HepG2 (cell line): Measurements from ENCODE around the gene NOVA2. TPM values are rescaled to one million over a fixed set of nuclear protein-coding genes. Genes with fewer than 3 reads are reported as not detected.

Experiments used
- CBX1 ChIP-seq: IDR thresholded peaks from one replicate; pipeline ENCODE4 v1.6.1; 2016; ENCODE audit warnings: antibody characterized with exemption, low read depth
- CC2D1A ChIP-seq: sonication (generic); formaldehyde crosslinking; IDR thresholded peaks from 2 replicates; pipeline ENCODE4 v1.8.1; 2023; ENCODE audit warnings: mild to moderate bottlenecking, missing genetic modification reagents
- CCDC6 ChIP-seq: sonication (generic); formaldehyde crosslinking; IDR thresholded peaks from 2 replicates; pipeline ENCODE4 v1.8.1; 2022; ENCODE audit warnings: mild to moderate bottlenecking, missing genetic modification reagents, moderate library complexity
- GTF3A ChIP-seq: sonication (generic); formaldehyde crosslinking; conservative IDR thresholded peaks from 2 replicates; pipeline ENCODE4 v1.4.0; 2020; ENCODE audit warnings: mild to moderate bottlenecking, missing genetic modification reagents
- NCOA5 ChIP-seq: sonication (generic); formaldehyde crosslinking; IDR thresholded peaks from 2 replicates; pipeline ENCODE4 v1.4.0; 2020; ENCODE audit warnings: missing genetic modification reagents
- NONO ChIP-seq, 2 experiments: fragments of 450-650 bp in 1 of 2; sonication (generic) in 1 of 2; formaldehyde crosslinking in 1 of 2; IDR thresholded peaks in 1 of 2; conservative IDR thresholded peaks in 1 of 2; 2 replicates each; pipeline versions ENCODE4 v1.6.1 to v1.8.0; 2017 to 2022; ENCODE audit warnings: mild to moderate bottlenecking in 1 of 2, missing genetic modification reagents in 1 of 2, moderate library complexity in 1 of 2
- RARA ChIP-seq: IDR thresholded peaks from 2 replicates; pipeline ENCODE4 v1.6.1; 2016; ENCODE audit warnings: missing genetic modification reagents, missing compliant biosample characterization
- TARDBP ChIP-seq: sonication (generic); formaldehyde crosslinking; IDR thresholded peaks from 2 replicates; pipeline ENCODE4 v1.8.0; 2022; ENCODE audit warnings: mild to moderate bottlenecking, missing genetic modification reagents
- U2AF1 ChIP-seq: fragments of 200-400 bp; formaldehyde crosslinking; optimal IDR thresholded peaks from 2 replicates; pipeline ENCODE3; 2017; ENCODE audit warnings: mild to moderate bottlenecking, low read depth, low read length
- ZBTB21 ChIP-seq: sonication (generic); formaldehyde crosslinking; IDR thresholded peaks from 2 replicates; pipeline ENCODE4 v1.4.0; 2020; ENCODE audit warnings: missing genetic modification reagents
- ZFP1 ChIP-seq: IDR thresholded peaks from 2 replicates; pipeline ENCODE4 v1.6.1; 2016
- ZNF143 ChIP-seq: sonication (generic); formaldehyde crosslinking; IDR thresholded peaks from 2 replicates; pipeline ENCODE4 v1.4.0; 2020; ENCODE audit warnings: missing genetic modification reagents
- ZNF235 ChIP-seq: sonication (generic); formaldehyde crosslinking; IDR thresholded peaks from 2 replicates; pipeline ENCODE4 v1.8.1; 2023; ENCODE audit warnings: mild to moderate bottlenecking, missing genetic modification reagents, borderline replicate concordance
- ZNF253 ChIP-seq: sonication (generic); formaldehyde crosslinking; IDR thresholded peaks from 2 replicates; pipeline ENCODE4 v1.8.0; 2022; ENCODE audit warnings: mild to moderate bottlenecking, missing genetic modification reagents, borderline replicate concordance
- ZNF263 ChIP-seq: sonication (generic); formaldehyde crosslinking; IDR thresholded peaks from 2 replicates; pipeline ENCODE4 v1.4.0; 2020; ENCODE audit warnings: missing genetic modification reagents
- ZNF326 ChIP-seq: sonication (generic); formaldehyde crosslinking; IDR thresholded peaks from 2 replicates; pipeline ENCODE4 v1.4.0; 2020; ENCODE audit warnings: missing genetic modification reagents, borderline replicate concordance
- ZNF432 ChIP-seq: sonication (generic); formaldehyde crosslinking; IDR thresholded peaks from 2 replicates; pipeline ENCODE4 v1.5.0; 2020; ENCODE audit warnings: missing genetic modification reagents, mild to moderate bottlenecking, borderline replicate concordance
- ZNF746 ChIP-seq: sonication (generic); formaldehyde crosslinking; IDR thresholded peaks from 2 replicates; pipeline ENCODE4 v1.8.0; 2022; ENCODE audit warnings: mild to moderate bottlenecking, missing genetic modification reagents
- ZNF749 ChIP-seq: sonication (generic); formaldehyde crosslinking; IDR thresholded peaks from 2 replicates; pipeline ENCODE4 v1.8.0; 2022; ENCODE audit warnings: mild to moderate bottlenecking, missing genetic modification reagents, moderate library complexity, borderline replicate concordance
- ZSCAN21 ChIP-seq: sonication (generic); formaldehyde crosslinking; IDR thresholded peaks from 2 replicates; pipeline ENCODE4 v1.8.0; 2022; ENCODE audit warnings: mild to moderate bottlenecking, missing genetic modification reagents, moderate library complexity, borderline replicate concordance
- polyA plus RNA-seq, 8 experiments: library from polyadenylated mRNA; depleted of rRNA in 3 of 8; stranded (reverse) in 7 of 8; unstranded in 1 of 8; fragments of >200 nt; fragmentation: Illumina TruSeq in 4 of 8; extraction: Trizol in 4 of 8; gene quantifications; 2 replicates each; pipeline versions ENCODE4 v1.2.1 to v1.2.3, GENCODE V29; 2011 to 2016; ENCODE audit warnings: low read depth in 4 of 8, missing spikeins in 1 of 8, mixed read lengths in 1 of 8; ENCODE audit not compliant: insufficient read depth in 1 of 8
- total RNA-seq, 5 experiments: library from RNA; depleted of rRNA; stranded (reverse); fragments of >200 nt; fragmentation: Illumina TruSeq; extraction: Trizol; gene quantifications; 2 replicates each; pipeline ENCODE4 v1.2.3, GENCODE V29; 2016; ENCODE audit warnings: low read depth in 1 of 5
- TF ChIP-seq, protein P1 (sequence below): sonication (generic); formaldehyde crosslinking; IDR thresholded peaks from 2 replicates; pipeline ENCODE4 v1.4.0; 2020; ENCODE audit warnings: missing genetic modification reagents, borderline replicate concordance
- TF ChIP-seq, protein P2 (sequence below): sonication (generic); formaldehyde crosslinking; IDR thresholded peaks from 2 replicates; pipeline ENCODE4 v1.5.0; 2020; ENCODE audit warnings: mild to moderate bottlenecking, missing genetic modification reagents, moderate library complexity
- TF ChIP-seq, protein P3 (sequence below): sonication (generic); formaldehyde crosslinking; IDR thresholded peaks from 2 replicates; pipeline ENCODE4 v1.4.0; 2020; ENCODE audit warnings: missing genetic modification reagents, borderline replicate concordance

NOVA2 gene
- total and polyA plus RNA-seq, 2 of the 13 experiments (the other 11 are each of a cell fraction or from before 2014, with no cell fraction given) = not detected

DNA sequence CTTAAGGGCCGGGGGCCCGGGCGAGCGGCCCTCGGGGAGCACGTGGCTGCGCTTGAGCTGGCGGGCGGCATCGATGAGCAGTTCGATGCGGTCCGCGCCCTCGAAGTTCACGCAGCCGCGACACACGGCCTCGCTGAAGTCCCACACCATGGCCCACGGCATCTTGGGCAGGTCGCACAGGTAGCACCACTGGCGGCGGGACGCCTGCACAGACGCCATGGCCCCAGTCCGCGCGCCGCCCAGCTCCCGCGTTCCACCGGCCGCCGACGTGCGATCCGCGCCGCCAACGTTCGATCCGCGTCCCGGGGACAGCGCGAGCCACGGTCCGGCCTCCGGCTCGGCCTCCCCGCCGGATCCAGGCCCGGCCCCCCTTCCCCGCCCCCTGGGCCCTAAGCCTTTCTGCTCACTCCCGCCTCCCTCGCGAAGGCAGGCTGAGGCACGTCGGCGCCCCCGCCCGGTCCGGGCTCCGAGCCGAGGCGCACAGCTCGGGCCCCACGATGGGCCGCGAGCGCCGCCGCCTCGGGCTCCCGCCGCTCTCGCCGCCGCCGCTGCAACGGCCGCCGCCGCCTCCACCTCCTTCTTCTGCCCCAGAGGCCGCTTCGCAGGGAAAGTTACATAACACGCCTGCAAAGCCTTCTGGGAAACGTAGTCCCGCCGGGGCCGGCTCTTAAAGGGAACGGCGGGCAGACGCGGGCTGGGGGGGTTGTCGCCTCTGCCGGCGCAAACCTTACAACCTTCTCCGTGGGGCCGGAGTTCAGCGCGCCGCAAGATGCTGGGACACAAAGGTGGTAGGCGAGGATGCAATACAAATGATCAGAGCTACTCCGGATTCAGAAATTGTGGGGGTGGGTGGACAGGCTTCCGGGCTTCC, 87.9 kb downstream of the NOVA2 start, which contains the start of gene IRF2BP1 (continued):
- TF ChIP-seq CBX1 (no peak), ZNF432 (CRISPR knock-in tag) (no peak), ZNF746 (CRISPR knock-in tag) (0 out of 2 replicates have a peak, but pooled peaks have one; percentile 11), ZFP1 (no peak), CCDC6 (peak; percentile 65; the same call in 1 of the 2 replicates), NONO (IDR thresholded peaks at IDR 0.05) (no peak), NONO (CRISPR knock-in tag; conservative IDR thresholded peaks at IDR 0.05) (no peak; the same call in 1 of the 2 replicates), TARDBP (CRISPR knock-in tag) (no peak; the same call in 1 of the 2 replicates), GTF3A (CRISPR knock-in tag) (no peak), CC2D1A (CRISPR knock-in tag) (no peak), ZNF253 (CRISPR knock-in tag) (no peak), ZNF143 (CRISPR knock-in tag) (peak; percentile 89), RARA (CRISPR knock-in tag) (no peak), U2AF1 (no peak), ZNF326 (CRISPR knock-in tag) (no peak), ZNF749 (CRISPR knock-in tag) (peak; percentile 33; the same call in 1 of the 2 replicates), ZSCAN21 (CRISPR knock-in tag) (peak; percentile 10; the same call in 1 of the 2 replicates), ZNF235 (CRISPR knock-in tag) (0 out of 2 replicates have a peak, but pooled peaks have one; percentile 71), ZNF263 (no peak), NCOA5 (CRISPR knock-in tag) (no peak), ZBTB21 (no peak)
- TF ChIP-seq, protein P1, sequence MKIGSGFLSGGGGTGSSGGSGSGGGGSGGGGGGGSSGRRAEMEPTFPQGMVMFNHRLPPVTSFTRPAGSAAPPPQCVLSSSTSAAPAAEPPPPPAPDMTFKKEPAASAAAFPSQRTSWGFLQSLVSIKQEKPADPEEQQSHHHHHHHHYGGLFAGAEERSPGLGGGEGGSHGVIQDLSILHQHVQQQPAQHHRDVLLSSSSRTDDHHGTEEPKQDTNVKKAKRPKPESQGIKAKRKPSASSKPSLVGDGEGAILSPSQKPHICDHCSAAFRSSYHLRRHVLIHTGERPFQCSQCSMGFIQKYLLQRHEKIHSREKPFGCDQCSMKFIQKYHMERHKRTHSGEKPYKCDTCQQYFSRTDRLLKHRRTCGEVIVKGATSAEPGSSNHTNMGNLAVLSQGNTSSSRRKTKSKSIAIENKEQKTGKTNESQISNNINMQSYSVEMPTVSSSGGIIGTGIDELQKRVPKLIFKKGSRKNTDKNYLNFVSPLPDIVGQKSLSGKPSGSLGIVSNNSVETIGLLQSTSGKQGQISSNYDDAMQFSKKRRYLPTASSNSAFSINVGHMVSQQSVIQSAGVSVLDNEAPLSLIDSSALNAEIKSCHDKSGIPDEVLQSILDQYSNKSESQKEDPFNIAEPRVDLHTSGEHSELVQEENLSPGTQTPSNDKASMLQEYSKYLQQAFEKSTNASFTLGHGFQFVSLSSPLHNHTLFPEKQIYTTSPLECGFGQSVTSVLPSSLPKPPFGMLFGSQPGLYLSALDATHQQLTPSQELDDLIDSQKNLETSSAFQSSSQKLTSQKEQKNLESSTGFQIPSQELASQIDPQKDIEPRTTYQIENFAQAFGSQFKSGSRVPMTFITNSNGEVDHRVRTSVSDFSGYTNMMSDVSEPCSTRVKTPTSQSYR (CRISPR knock-in tag) = peak; percentile 10; the same call in 1 of the 2 replicates
- TF ChIP-seq, protein P2, sequence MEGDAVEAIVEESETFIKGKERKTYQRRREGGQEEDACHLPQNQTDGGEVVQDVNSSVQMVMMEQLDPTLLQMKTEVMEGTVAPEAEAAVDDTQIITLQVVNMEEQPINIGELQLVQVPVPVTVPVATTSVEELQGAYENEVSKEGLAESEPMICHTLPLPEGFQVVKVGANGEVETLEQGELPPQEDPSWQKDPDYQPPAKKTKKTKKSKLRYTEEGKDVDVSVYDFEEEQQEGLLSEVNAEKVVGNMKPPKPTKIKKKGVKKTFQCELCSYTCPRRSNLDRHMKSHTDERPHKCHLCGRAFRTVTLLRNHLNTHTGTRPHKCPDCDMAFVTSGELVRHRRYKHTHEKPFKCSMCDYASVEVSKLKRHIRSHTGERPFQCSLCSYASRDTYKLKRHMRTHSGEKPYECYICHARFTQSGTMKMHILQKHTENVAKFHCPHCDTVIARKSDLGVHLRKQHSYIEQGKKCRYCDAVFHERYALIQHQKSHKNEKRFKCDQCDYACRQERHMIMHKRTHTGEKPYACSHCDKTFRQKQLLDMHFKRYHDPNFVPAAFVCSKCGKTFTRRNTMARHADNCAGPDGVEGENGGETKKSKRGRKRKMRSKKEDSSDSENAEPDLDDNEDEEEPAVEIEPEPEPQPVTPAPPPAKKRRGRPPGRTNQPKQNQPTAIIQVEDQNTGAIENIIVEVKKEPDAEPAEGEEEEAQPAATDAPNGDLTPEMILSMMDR (CRISPR knock-in tag) = peak; percentile 34; the same call in 1 of the 2 replicates
- TF ChIP-seq, protein P3, sequence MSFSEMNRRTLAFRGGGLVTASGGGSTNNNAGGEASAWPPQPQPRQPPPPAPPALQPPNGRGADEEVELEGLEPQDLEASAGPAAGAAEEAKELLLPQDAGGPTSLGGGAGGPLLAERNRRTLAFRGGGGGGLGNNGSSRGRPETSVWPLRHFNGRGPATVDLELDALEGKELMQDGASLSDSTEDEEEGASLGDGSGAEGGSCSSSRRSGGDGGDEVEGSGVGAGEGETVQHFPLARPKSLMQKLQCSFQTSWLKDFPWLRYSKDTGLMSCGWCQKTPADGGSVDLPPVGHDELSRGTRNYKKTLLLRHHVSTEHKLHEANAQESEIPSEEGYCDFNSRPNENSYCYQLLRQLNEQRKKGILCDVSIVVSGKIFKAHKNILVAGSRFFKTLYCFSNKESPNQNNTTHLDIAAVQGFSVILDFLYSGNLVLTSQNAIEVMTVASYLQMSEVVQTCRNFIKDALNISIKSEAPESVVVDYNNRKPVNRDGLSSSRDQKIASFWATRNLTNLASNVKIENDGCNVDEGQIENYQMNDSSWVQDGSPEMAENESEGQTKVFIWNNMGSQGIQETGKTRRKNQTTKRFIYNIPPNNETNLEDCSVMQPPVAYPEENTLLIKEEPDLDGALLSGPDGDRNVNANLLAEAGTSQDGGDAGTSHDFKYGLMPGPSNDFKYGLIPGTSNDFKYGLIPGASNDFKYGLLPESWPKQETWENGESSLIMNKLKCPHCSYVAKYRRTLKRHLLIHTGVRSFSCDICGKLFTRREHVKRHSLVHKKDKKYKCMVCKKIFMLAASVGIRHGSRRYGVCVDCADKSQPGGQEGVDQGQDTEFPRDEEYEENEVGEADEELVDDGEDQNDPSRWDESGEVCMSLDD (CRISPR knock-in tag) = no peak
